Heart left ventricle (tissue), 13 donors: Measurements from ENCODE around the gene RIMS1.

ENCODE experiments used
- POLR2A ChIP-seq, 2 donors: fragments of 450-650 bp; IDR thresholded peaks; one replicate each; pipeline ENCODE4 v1.6.1; 2017; ENCODE audit warnings: antibody characterized with exemption in 2 of 2, mild to moderate bottlenecking in 2 of 2, moderate library complexity in 2 of 2
- TF ChIP-seq, protein P1 (sequence below), 12 donors: fragments of 200-600 bp; sonication (generic) in 4 of 12; IDR thresholded peaks; one replicate each; pipeline versions ENCODE4 v1.5.0 to v1.8.0; 2018 to 2022; ENCODE audit warnings: antibody characterized with exemption in 12 of 12, mild to moderate bottlenecking in 5 of 12
- donor health status: ischemic (EF 13 %, LVEDD 7.1; RV severe dilation, severe dysfunction).
- donor health status: DM: no; HTN: yes; CAD: no.
- donor health status: DM: no; HTN: no; CAD: no.
- donor health status: ischemic (EF 25% LVEDD 6.9; RV normal size, moderate dysfunction).
- donor health status: ischemic (EF 25% LVEDD 5.7; RV mildly dilated, moderate dysfunction).
- donor health status: ischemic (EF 35%, LVEDD 5.7; RV mildly dilated, moderate dysfunction).
- donor health status: nonischemic (EF 11% LVEDD 7.7; RV severe dilation, severe dysfunction).
- donor health status: DM: yes; HTN: yes; CAD: no.
- donor health status: PGD.
- donor health status: ischemic (EF 29% LVEDD 5.4; RV normal size, mild dysfunction).
- donor health status: nonischemic (EF 23%, LVEDD 6.1; RV moderate dilation, normal function).

- TF ChIP-seq, protein P1, sequence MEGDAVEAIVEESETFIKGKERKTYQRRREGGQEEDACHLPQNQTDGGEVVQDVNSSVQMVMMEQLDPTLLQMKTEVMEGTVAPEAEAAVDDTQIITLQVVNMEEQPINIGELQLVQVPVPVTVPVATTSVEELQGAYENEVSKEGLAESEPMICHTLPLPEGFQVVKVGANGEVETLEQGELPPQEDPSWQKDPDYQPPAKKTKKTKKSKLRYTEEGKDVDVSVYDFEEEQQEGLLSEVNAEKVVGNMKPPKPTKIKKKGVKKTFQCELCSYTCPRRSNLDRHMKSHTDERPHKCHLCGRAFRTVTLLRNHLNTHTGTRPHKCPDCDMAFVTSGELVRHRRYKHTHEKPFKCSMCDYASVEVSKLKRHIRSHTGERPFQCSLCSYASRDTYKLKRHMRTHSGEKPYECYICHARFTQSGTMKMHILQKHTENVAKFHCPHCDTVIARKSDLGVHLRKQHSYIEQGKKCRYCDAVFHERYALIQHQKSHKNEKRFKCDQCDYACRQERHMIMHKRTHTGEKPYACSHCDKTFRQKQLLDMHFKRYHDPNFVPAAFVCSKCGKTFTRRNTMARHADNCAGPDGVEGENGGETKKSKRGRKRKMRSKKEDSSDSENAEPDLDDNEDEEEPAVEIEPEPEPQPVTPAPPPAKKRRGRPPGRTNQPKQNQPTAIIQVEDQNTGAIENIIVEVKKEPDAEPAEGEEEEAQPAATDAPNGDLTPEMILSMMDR (IDR thresholded peaks at IDR 0.05) = no peak
- TF ChIP-seq POLR2A (IDR thresholded peaks at IDR 0.05) = no peak
Observed at GRCh38 chr6:71879016-71879415, 7.3 kb upstream of the RIMS1 start.
